GM21723 (cell line): ENCODE measurements around the gene ALG9.

Experiments
- ATAC-seq: cut with Tn5 transposase; IDR thresholded peaks from one replicate; pipeline ENCODE4 v1.9.1; 2021; ENCODE audit warnings: mild to moderate bottlenecking, moderate library complexity; ENCODE audit not compliant: unreplicated experiment

Gene ALG9

DNA sequence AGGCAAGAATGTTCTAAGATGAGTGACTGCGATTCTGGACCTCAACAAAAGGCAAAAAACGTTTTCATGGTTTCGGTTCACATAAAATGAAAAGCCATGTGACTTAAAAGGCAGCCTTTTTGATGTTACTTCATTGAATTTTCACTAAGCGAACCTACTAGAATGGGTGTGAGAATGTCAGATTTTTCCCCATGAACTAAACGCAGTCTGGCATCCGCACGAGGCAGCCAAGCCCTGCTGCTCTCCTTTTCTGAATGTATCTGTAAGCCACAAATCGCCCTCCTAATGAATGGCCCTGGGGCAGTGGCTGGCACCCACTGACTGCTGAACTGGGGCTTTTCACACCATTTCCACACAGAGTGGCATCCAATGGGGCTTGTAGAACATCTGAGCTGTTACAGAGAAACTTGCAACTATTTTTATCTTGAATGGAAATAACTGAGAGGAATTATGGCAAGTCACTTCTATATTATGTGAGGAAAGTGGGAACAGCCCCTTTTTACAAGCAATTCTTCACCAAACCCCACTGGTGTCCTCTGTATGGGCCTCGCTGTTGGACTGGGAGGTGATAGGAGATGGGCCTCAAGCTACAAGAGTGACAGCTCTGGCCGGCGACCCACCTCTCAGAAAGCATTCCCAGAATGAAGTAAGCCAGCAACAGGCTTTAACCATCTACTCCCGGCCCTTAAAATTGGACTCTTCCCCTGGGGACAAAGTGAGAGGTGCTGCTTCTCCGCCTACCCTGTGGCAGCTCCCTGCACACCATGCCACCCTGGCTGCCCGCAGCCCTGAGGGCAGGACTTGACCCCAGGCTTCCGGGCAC lies 134.5 kb downstream of the ALG9 start:
- no peak for ATAC-seq
